GM21447 (cell line): ENCODE data around the gene WEE2.

Source experiments
- ATAC-seq: cut with Tn5 transposase; IDR thresholded peaks from one replicate; pipeline ENCODE4 v1.9.1; 2021; ENCODE audit not compliant: unreplicated experiment

The WEE2 gene

DNA sequence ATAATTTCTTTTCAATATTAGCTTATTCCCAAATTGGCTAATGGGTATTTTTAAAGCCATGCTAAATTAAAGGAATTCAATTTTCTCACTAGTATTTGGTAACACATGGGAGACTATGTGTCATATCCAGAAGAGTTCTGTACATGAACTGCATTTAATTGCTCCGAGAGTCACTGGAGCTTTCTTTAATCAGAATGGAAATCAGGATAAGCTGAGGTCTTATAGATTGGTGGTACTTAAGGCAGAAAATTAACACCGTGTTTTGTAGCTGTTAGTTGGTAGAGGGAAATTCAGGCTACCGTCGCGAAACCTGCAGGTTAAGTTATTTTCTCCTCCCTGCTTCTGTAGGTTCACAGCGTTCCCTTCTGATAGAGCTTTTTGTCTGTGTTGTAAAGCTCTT is at the start of gene WEE2:
TSS of gene WEE2 (plus strand) at position 3 of the 400 bp plus-strand sequence. CDS start 406 bp downstream, outside the sequence.
- ATAC-seq: no peak

DNA sequence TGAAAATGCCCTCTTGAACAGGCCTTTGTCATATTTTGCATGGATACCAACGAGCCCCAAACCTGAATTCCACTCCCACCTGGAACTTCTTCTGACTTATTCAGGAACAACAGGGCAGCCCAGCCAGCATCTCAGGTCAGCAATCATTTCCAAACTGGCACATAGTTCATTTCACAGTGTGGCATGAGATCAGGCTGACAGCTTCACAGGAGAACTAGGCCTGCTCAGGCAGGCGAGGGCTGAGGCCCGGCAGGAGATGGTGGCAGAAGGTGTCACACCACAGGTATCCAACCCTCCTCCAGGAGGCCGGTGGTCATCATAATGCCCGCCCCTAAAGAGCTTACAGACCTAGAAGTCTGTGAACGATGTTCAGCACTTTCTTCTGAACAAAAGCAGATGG is 48.7 kb upstream of the WEE2 start:
- ATAC-seq: no peak

DNA sequence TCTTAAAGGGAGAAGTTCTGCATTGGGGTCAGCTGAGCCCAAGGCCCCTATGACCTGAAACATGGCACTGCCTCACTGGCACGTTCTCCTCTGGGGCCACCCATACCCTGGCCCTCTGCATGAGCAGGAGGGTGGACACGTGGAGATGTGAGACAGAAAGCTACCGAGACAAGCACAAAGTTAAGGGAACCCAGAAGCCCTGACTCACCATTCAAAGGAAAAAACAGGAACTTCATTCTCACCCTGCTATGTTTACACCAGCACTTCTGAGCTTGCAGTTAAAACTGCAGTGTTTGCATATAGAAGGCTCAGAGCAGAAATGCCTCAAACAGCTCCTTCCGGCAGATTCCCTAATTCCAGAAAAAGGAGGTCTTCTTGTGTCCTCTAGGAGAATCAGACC is 47.9 kb upstream of the WEE2 start:
- no peak for ATAC-seq

DNA sequence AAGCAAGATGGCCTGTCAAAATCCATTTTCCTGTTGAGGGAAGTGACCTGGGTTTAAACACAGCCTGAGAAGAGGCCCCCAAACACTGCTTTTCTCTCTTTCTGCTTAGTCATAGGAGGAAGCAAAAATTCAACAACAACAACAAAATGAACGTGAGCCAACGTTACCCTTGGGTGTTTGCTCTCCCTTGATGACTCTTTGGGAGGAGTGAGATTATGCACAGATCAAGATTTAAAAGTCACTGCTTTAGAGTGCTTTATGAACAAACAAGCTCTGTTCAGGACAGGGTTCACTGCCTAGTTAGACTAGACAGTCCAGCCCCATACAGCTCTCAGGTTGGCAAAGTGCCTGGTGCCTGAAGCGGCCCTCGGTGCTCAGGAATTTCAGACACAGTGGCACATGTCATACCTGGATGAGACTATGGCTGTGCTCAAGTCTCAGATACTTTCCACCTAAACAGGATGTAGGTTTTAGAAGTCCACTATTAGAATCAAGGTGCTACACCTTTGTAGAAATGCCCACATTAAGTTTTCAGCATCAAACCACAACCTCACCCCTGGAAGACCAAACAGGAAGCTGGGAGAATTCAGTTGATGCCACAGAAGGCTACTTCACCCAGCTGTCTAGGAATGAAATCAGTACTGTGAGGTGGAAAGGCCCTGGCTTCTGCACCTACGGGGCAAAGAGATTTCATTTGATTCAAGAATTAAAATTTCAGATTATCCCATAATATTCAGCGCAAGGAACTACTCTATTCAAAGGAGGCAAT is 44.9 kb upstream of the WEE2 start:
- no peak for ATAC-seq

DNA sequence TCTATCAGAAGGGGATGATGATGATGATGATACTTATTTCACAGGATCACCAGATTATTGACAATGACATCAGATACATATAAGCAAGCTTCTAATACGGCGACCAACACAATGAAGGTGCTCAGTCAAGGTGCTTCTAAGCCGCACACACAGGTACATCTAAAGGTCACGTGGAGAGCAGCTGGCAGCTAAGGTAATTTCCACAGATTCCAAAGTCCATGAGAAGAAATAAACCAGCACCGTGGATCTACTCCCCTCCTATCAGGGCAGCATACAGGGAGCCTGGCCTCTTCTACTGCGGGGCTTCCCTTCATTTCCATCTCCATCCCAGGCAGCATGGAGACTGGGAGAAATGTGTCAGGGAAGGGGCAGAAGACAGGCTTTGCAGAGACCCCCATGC is 43.7 kb upstream of the WEE2 start:
- ATAC-seq: no peak

DNA sequence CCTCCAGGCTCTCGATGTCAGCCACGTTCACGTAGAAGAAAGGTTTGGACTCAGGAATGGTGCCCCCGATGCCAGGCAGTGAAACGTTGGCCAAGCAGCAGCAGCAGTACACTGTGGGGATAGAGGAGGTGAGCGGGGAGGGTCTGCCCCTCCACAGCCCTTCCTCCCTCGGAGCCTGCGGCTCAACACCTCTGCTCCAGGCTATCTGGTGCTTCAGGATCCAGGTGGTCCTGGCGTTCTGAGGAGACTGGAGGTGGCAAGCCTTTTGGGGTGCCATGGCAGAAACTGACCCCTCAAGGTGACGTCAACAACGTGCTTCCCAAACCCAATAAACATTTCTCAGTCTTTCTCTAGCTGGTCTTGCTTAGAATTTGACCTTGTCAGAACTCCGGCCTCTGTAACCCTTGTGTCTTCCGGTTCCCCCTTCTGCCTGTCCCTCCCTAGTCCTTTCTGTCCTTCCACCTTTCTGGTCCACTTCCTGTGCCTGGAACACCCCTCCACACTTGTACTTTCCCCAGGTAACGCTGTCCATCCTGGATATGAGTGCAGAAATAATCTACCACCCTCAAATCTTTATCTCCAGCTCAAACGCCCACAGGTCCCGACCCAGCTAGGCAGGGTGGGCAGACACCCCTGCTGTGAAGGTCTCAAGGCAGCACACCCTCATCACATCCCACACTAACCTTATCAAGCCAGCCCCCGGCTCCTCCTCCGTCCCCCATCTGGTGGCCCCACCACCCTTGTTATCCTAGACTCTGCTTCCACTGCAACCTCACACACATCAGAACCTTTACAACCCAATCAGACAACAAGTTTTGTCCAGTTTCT is 42.7 kb upstream of the WEE2 start:
- ATAC-seq: no peak

DNA sequence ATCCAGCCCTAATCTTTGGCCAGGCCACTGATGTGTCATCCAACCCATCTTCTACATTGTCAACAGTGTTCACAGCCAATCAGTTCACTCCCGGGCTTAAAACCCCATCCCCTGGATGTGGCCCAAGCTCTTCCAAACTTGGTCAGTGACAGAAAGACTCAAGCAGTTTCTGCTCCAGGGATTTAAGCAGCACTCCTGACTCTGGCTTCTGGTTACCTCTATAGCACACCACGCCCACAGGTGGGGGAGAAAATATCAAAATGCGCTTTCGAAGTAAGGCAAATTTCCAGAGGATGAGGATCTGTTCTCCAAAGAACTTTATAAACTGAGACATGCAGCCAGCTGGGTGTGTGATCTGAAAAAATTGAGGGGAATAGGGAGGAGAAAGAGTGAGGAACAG is 42.1 kb upstream of the WEE2 start:
- ATAC-seq: no peak

DNA sequence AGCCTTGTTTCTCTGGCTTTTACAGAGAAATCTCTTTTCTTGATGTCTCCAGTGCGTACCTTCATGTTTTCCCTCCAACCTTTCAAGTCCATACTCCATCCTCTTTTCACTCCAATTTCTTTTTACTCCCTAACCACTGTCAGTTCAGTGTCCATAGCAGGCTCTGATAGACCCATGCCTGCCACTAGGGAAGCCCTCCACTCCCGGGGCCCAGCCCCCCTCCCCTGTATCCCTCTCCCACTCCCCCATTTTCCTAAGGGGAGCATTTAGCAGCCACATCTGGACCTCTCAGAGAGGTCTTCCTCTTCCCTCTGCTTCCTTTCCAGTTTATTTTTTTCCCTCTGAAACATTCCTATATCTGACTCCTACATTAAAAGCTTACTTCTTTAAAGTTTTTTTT is 39.3 kb upstream of the WEE2 start:
- ATAC-seq: no peak

DNA sequence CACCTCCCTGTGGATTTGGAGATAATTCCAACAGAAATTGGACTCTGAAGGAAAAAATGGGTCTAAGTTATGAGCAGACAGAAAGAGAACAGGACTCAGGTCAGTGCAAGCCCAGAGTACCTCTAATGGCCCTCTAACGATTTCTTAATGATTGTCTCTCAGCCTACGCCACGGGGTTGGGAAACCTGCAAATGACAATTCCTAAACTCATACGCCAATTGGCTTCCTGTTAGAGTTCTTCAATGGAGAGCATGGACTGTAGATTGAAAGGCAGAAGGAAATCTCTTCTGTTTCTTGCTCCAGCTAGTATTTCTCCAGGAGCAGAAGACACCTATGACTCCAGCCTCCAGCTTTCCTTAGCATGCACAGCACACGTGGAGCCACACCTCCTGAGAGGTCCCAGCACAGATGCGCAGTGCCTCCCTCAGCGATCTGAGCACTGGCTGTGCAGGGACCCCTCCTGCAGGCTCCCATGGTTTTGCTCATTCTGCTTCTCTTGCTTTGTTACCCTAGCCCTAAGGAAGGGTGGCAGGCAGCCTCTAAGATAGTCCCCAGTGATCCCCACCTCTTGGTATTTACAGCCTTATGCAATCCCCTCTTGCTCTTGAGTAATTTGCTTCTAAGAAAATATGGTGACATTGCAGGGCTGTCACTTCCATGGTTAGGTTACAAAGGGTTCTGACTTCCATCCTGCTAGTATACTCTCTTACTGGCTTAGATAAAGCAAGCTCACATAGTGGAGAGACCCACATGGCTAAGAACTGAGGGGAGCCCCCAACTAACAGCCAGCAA is 36.3 kb upstream of the WEE2 start:
- no peak for ATAC-seq

DNA sequence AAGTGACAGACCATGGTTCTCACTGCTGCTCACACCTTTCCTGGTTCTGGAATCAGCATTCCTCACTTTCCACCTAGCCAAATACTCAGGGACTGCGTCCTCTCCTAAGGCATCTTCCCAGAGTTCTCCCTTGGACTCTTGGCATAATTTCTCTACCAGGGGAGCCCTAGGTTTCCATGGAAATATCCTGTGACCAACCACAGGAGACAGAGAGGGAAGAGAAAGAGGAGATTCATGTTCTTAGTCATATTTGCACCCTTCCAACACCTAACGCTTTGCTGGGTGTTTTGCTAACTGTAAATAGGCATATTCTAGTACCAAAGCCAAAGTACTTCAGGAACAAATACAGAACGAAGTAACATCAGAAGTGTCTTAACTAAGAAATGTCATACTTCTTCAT is 34.8 kb upstream of the WEE2 start:
- no peak for ATAC-seq

DNA sequence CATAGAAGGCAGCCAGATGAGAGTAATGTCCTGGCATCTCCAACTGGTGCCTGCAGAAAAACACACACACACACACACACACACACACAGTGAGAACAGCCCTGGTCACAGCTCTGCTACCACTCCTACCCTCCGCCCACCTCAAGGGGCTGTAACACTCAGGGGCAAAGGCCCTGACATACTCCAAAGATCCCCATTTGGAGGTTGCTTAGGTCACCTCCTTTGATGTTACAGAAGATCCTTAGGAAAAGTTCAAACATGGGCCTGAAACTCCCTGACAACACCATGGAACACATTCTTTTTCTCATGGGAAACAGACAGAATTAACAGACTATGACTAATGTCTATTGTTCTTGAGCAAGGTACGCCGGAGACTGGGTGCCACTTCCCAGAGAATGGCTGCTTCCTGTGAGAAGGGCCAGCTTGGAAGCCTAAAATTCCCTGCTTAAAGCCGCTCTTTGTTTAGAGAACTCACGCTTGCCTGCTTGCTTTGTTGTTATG is 33.9 kb upstream of the WEE2 start:
- no peak for ATAC-seq

DNA sequence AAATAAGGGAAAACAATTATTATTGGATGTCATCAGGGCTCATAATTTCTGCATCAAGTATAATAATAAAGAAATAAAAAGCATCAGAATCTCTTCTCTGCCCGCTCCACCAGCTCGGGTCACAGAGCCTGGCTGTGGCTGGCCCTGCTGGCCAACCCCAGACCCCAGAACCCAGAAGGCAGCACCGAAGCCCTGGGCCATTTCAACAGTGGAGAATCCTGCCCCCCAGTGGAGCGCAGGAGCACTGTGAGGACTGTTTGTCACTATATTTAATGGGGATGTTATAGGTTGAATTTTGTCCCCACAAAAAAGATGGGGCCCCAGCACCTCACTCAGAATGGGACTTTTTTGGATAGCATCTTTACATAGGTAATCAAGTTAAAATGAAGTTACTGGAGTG is 33.5 kb upstream of the WEE2 start:
- no peak for ATAC-seq

DNA sequence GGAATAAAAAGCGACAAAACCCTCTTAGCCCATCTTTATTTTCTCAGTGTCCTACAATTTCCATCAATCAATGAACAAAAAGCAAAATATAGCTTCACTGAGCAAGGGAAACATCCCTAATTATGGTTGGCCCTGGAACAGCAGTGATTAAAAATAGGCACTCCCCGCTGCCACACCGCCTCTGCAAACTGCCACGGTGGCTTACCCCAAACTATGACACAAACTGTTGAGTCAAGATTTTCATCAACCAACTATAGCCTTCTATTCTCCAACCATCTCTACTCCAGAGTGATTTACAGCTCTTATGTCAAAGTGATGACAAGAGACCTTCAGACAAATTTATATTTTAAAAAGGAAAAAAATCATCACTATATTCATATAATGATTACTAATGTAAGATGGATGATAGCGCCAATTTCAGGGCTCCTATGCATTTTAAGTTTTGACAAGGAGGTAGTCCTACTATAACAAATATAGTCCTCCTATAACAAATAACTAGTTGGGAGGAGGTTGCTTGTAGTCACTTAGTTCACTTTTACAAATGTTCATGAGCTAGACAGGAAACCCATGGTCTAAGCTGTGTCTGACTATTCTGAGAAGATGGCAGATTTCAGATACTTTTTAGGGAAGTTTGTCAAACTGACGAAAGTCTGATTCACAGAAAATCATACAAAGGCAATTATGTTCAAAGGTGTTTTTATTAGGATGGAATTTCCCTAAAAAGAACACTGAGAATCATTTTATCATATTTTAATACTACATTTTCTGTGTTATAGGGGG is 32.5 kb upstream of the WEE2 start:
- no peak for ATAC-seq

DNA sequence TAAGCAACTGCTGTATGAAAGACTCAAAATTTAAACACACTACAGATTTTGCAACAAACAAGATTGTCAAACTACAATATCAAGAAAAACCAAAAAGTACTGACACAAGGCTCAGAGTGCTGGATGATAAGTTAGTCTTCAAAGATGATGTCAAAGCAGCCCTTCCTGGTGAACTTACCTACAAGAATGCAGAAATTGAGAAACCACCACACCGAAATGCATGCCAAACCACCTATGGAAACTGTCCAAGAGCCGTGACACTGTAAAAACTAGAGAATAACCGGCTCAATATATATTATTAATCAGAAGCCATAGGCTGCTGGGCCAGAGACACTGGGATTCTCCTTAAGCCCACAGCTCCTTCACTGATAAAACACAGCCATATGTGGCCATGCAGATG is 31.5 kb upstream of the WEE2 start:
- no peak for ATAC-seq

DNA sequence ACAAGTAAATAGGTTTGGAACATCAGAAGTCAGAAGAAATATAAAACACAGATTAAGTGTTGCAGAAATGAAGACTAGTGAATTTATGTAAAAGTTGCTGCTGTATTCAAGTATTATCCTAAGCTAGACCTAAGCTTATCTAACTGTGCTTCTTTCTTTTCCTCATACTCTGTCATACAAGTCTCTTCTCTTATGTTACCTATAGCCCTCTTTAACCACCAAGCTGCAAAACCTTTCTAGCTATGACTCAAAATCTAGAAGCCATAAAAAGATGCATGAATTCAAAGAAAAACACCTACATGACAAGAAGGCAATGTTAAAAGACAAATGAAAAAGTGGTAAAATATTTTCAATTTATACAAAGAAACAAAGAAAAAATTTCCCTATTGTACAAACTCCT is 29.1 kb upstream of the WEE2 start:
- ATAC-seq: no peak

DNA sequence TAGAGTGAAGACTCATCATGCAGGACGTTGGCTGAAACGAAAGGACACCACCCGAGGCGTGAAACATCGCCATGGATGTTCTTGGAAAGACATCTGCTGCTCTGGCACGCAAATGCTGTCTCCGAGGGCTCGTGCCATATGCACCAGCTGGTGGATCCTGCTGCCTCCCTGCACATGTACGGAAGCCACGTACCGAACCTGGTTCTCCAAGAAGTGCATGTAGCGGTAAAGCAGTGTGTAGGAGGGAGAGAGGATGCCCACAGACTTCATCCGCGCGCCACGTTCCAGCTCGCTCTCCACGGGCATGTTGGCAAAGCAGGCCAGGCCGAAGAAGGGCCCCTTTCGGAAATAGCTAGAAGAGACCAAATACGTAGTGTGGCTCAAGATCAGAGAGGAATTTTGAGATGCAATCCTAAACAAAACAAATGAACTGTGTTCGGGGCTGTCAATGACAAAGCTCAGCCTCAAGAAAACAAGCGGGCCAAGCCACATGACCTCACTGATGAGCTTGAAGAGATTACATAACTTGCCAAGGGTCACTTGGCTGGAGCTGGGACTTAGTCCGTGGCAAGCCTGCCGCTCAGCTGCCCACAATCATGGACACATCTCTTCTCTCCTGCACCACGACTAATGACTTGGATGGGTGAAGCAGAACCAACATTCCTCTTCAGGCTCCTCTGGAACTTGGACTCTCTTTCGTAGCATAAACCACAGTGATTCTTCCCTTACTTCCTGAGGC is 22.7 kb upstream of the WEE2 start:
- no peak for ATAC-seq

DNA sequence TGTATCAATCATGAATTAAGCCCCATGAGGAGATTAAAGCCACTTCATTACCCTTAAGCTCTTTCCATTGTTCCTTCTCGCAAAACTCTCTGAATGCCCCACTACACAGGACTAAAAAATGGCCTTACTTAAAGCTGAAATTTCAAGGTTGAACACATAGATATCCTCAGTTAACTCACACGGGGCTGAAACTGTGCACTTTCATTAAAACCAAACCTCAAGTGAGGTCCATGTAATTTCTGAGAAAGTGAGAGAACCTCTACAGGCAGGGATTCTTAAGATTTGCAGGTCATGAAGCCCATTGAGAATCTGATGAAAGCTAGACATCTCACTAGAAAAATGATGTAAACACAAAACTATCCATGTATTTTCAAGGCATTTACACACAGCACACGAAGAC is 22.1 kb upstream of the WEE2 start:
- no peak for ATAC-seq

DNA sequence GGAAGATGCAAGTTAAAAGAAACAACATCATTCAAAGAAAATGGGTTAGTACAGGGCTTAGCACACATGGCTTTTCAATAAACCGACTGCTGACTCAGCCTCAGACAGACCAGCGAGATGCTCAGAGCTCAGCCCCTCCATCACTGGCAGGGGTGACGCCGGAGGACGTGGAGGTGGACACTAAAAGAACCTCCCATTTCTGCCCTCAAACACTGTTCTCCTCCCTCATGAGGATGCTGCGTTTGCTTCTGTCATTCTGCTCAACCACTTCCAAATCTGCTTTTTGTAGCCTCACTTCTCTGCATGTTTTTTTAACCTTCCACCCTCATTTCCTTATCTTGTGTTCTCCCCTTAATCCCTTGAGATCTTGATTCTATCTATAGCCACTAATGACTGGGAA is 21.5 kb upstream of the WEE2 start:
- ATAC-seq: no peak

DNA sequence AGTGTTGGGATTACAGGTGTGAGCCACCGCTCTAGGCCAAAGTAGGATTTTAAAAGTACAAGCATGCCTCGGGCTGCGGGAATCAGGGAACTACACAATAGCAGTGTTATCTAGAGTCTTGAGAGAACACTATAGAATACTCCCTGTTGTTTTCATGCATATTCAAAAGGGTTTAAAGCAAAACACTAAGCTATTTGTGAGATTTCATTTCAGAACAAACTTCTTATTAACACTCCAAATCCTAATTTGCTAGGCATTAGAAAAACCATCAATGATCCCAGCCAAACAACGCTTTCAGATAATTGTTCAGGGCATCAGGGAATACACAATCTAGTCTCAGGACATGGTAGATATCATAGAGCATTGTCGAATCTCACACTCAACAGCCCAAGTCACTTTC is 20.1 kb upstream of the WEE2 start:
- no peak for ATAC-seq
